OCI-LY7 (cell line): Measurements from ENCODE around the gene SEC31B. TPM values are rescaled to one million over a fixed set of nuclear protein-coding genes. Genes with fewer than 3 reads are reported as not detected.
A peak's percentile ranks its signal among the peaks of the same experiment; 100 is the strongest.

Source experiments
- BruUV-seq: library from RNA; stranded (reverse); fragments of 400-500 nt; replicated peaks from 2 replicates; lab custom pipeline; 2021; lab: Mats Ljungman, UMichigan
- CTCF ChIA-PET: fragments of 300-600 bp; sonication (Branson Sonifier 250); formaldehyde crosslinking; loops from one replicate; lab custom pipeline; 2022; ENCODE audit warnings: antibody characterized with exemption; ENCODE audit not compliant: unreplicated experiment; lab: Charles Lee
- POLR2A ChIA-PET: fragments of 300-600 bp; sonication (Branson Sonifier 250); formaldehyde crosslinking; loops from one replicate; lab custom pipeline; 2022; ENCODE audit warnings: antibody characterized with exemption; lab: Charles Lee
- DNase-seq: peaks from one replicate; pipeline ENCODE4 v3.0.0-alpha.2; 2015; ENCODE audit warnings: low spot score
- H2AFZ ChIP-seq: fragments of 200-600 bp; sonication (generic), shearing (Covaris generic); 2 replicates; pipeline ENCODE4 v1.6.1; 2014; ENCODE audit warnings: mild to moderate bottlenecking, antibody characterized with exemption, low read length, moderate library complexity
- H3K27ac ChIP-seq: fragments of 200-600 bp; sonication (generic); 2 replicates; pipeline ENCODE4 v1.5.1; 2014; ENCODE audit warnings: mixed run types, low read depth, mild to moderate bottlenecking, moderate library complexity, low read length, inconsistent platforms; ENCODE audit not compliant: poor library complexity, severe bottlenecking
- H3K36me3 ChIP-seq: fragments of 200-600 bp; sonication (generic); 2 replicates; pipeline ENCODE4 v1.6.1; 2014; ENCODE audit warnings: mild to moderate bottlenecking, antibody characterized with exemption, low read length, moderate library complexity, mixed read lengths; ENCODE audit not compliant: insufficient read depth
- H3K4me1 ChIP-seq: fragments of 200-600 bp; sonication (generic); 2 replicates; pipeline ENCODE4 v1.5.1; 2014; ENCODE audit warnings: mild to moderate bottlenecking, low read length; ENCODE audit not compliant: insufficient read depth, poor library complexity, severe bottlenecking
- H3K4me2 ChIP-seq: fragments of 200-600 bp; sonication (generic); 2 replicates; pipeline ENCODE4 v1.6.1; 2014; ENCODE audit warnings: mild to moderate bottlenecking, low read length
- H3K4me3 ChIP-seq: fragments of 200-600 bp; sonication (generic); 2 replicates; pipeline ENCODE4 v1.5.1; 2014; ENCODE audit warnings: mild to moderate bottlenecking, low read depth, low read length; ENCODE audit not compliant: poor library complexity, severe bottlenecking
- H3K79me2 ChIP-seq: fragments of 200-600 bp; sonication (generic); 2 replicates; pipeline ENCODE4 v1.6.1; 2016; ENCODE audit warnings: low read depth, mild to moderate bottlenecking, low read length, moderate library complexity, mixed read lengths; ENCODE audit not compliant: insufficient read depth
- H3K9me2 ChIP-seq: fragments of 200-600 bp; sonication (generic); 2 replicates; pipeline ENCODE4 v1.6.1; 2016; ENCODE audit warnings: mild to moderate bottlenecking, low read length, mixed read lengths; ENCODE audit not compliant: insufficient read depth
- H3K9me3 ChIP-seq: fragments of 200-600 bp; sonication (generic); 2 replicates; pipeline ENCODE4 v1.6.1; 2014; ENCODE audit warnings: mild to moderate bottlenecking, mixed run types, low read length, mixed read lengths
- H4K20me1 ChIP-seq: fragments of 200-600 bp; sonication (generic); 2 replicates; pipeline ENCODE4 v1.6.1; 2014; ENCODE audit warnings: mild to moderate bottlenecking, antibody characterized with exemption, low read length, moderate library complexity, mixed read lengths; ENCODE audit not compliant: insufficient read depth
- CTCF ChIP-seq: fragments of 200-600 bp; sonication (generic); conservative IDR thresholded peaks from 2 replicates; pipeline ENCODE4 v1.5.1; 2014; ENCODE audit warnings: mild to moderate bottlenecking, antibody characterized with exemption, low read length, moderate library complexity, mixed read lengths
- EZH2phosphoT487 ChIP-seq: fragments of 200-600 bp; sonication (generic); IDR thresholded peaks from 2 replicates; pipeline ENCODE4 v1.6.1; 2018; ENCODE audit warnings: low read depth, borderline replicate concordance, mild to moderate bottlenecking, mixed run types, antibody characterized with exemption, low read length, moderate library complexity, mixed read lengths
- intact Hi-C: fragments of 100-400 bp; cut with micrococcal nuclease; formaldehyde crosslinking; loops from one replicate; pipeline ENCODE4 v1.10.0; 2022; ENCODE audit not compliant: unreplicated experiment
- total RNA-seq, 2 experiments: library from RNA; depleted of rRNA in 1 of 2; stranded (reverse); fragments of >200 nt in 1 of 2; shearing (Covaris generic) in 1 of 2; gene quantifications; 2 replicates each; pipeline ENCODE4 v1.2.3, GENCODE V29; 2014 to 2022

The SEC31B gene
- total RNA-seq, 2 experiments from 2014 or later = 12.5 to 26.0 TPM

GRCh38 chr10:100529475-100530298, 10.0 kb upstream of the SEC31B start, which contains the start of gene NDUFB8:
NDUFB8 (minus strand) TSS chr10:100529871; CDS start chr10:100529851, 20 bp downstream.
- no peaks in the 10 kb centered on the region for H3K9me2 ChIP-seq
- no TSS peak for BruUV-seq
- TF ChIP-seq EZH2phosphoT487 (no peak), CTCF (no peak)
- H3K9me3 ChIP-seq = peaks cover 5% of the 10 kb centered on the region; the same call in 1 of the 2 replicates
- H3K79me2 ChIP-seq = peaks cover 25% of the 10 kb centered on the region
- H2AFZ ChIP-seq = peak within 1 kb of the TSS; percentile 98
- POLR2A ChIA-PET = interaction anchor here (0.9 kb wide), 1 partner anchor 11 kb away, joined by 4 read pairs; no protein-coding TSS in a partner anchor
- H3K27ac ChIP-seq = peak within 1 kb of the TSS; percentile 55
- H3K4me2 ChIP-seq = peak within 1 kb of the TSS; percentile 77
- peaks cover 32% of the 10 kb centered on the region for H3K4me1 ChIP-seq
- H4K20me1 ChIP-seq = peaks cover 8% of the 10 kb centered on the region; the same call in 1 of the 2 replicates
- CTCF ChIA-PET = no interaction called here
- intact Hi-C loops = loop anchor here (2.0 kb wide), 1 partner anchor 383 kb away; the partner anchor contains the start of gene SLF2
- peak; percentile 87 for DNase-seq
- H3K36me3 ChIP-seq = peaks cover 34% of the 10 kb centered on the region
- H3K4me3 ChIP-seq = peak within 1 kb of the TSS; percentile 87

- Histone ChIP-seq H3K27ac (peak overlapping the region; percentile 55), H3K9me3 (peaks cover 5% of the 10 kb centered on the region; the same call in 1 of the 2 replicates), H3K9me2 (no peaks in the 10 kb centered on the region), H3K4me3 (peak overlapping the region; percentile 87), H3K79me2 (peaks cover 25% of the 10 kb centered on the region), H3K4me2 (peak overlapping the region; percentile 77), H2AFZ (peak overlapping the region; percentile 98), H3K36me3 (peaks cover 41% of the 10 kb centered on the region), H4K20me1 (peaks cover 8% of the 10 kb centered on the region; the same call in 1 of the 2 replicates), H3K4me1 (peaks cover 27% of the 10 kb centered on the region)
- ChIA-PET CTCF (no interaction called here), POLR2A (interaction anchor here (0.8 kb wide), 1 partner anchor 385 kb away, joined by 3 read pairs; no protein-coding TSS in a partner anchor)
- intact Hi-C loops = no loop called here
- DNase-seq = peak; percentile 35
- TF ChIP-seq CTCF (no peak), EZH2phosphoT487 (no peak)
- BruUV-seq = no TSS peak
Observed at GRCh38 chr10:100528921-100529474, 9.3 kb upstream of the SEC31B start.
